Measurements from ENCODE around the gene LTA4H.

DNA sequence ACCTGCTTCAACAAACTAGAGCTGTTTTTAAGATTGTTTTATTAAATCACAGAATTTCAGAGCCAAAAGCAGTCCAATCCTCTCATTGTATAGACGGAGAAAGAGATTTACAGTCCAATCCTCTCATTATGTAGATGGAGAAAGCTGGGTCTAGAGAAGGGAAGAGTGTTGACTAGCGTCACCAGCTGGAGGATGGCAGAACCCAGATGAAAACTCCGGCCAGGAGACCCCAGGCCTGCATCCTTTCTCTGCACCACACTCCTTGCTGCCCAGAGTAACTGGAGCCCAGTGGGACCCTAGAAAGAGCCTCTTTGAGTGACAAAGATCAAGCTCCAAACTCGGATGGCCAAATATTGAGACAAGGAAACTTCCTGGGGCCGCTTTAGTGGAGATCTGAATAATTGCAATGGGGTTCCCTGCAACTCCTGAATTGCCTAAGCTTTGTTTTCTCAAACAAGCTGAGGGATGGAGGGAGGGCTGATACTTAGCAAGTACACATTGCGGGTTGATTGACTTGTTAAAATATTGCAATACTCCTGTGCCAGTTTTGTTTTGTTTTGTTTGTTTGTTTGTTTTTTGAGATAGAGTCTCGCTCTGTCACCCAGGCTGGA lies 79.7 kb downstream of the LTA4H start:
- no peak for TF ChIP-seq POLR2A (IDR thresholded peaks at IDR 0.05; ENCODE audit: low read length)
- TF ChIP-seq GATA1 (IDR thresholded peaks at IDR 0.05; ENCODE audit: low read depth, low read length), result no peak
